Gastroesophageal sphincter (tissue), 3 donors: ENCODE results near the gene RBM39.
"Not testable (repeated sequence)": the region's sequence is repeated elsewhere in the genome, so short reads cannot be mapped to it uniquely, and the experiment has no call there.

ENCODE experiments used
- POLR2A ChIP-seq, 2 donors: fragments of 450-650 bp; IDR thresholded peaks; one replicate each; pipeline ENCODE4 v1.6.1; 2017; ENCODE audit warnings: antibody characterized with exemption in 2 of 2, mild to moderate bottlenecking in 2 of 2, moderate library complexity in 1 of 2
- TF ChIP-seq, protein P1 (sequence below), 4 experiments: fragments of 200-600 bp in 2 of 4; fragments of 450-650 bp in 2 of 4; sonication (generic) in 1 of 4; IDR thresholded peaks; one replicate each; pipeline ENCODE4 v1.5.1; 2017 to 2019; ENCODE audit warnings: antibody characterized with exemption in 4 of 4, mild to moderate bottlenecking in 2 of 4, moderate library complexity in 2 of 4

DNA sequence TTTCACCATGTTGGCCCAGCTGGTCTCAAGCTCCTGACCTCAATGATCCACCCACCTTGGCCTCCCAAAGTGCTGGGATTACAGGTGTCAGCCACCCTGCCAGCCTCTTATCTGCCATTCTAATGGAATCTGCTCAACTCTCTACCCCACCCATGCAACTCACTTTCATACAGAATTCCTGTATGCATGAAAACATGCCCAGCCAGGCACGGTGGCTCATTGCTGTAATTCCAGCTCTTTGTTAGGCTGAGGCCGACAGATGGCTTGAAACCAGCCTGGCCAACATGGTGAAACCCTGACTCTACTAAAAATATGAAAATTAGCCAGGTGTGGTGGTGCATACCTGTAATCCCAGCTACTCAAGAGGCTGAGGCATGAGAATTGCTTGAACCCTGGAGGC is 22.9 kb upstream of the RBM39 start:
- TF ChIP-seq, protein P1, sequence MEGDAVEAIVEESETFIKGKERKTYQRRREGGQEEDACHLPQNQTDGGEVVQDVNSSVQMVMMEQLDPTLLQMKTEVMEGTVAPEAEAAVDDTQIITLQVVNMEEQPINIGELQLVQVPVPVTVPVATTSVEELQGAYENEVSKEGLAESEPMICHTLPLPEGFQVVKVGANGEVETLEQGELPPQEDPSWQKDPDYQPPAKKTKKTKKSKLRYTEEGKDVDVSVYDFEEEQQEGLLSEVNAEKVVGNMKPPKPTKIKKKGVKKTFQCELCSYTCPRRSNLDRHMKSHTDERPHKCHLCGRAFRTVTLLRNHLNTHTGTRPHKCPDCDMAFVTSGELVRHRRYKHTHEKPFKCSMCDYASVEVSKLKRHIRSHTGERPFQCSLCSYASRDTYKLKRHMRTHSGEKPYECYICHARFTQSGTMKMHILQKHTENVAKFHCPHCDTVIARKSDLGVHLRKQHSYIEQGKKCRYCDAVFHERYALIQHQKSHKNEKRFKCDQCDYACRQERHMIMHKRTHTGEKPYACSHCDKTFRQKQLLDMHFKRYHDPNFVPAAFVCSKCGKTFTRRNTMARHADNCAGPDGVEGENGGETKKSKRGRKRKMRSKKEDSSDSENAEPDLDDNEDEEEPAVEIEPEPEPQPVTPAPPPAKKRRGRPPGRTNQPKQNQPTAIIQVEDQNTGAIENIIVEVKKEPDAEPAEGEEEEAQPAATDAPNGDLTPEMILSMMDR (IDR thresholded peaks at IDR 0.05): not testable (repeated sequence)
- not testable (repeated sequence) for TF ChIP-seq POLR2A (IDR thresholded peaks at IDR 0.05)
